HL-60/S4 treated with phorbol 12-myristate 13-acetate at 8.2 ng/mL for 4 days and 3 days (cell line): ENCODE results near the gene KCNIP1.
"Not testable (repeated sequence)": the region's sequence is repeated elsewhere in the genome, so short reads cannot be mapped to it uniquely, and the experiment has no call there.

Experiments used
- in situ Hi-C: fragments of 300-500 bp; cut with MboI; formaldehyde crosslinking; loops from 2 replicates; pipeline ENCODE4 v1.15.0; 2022; ENCODE audit warnings: low sequenced_read_pairs

Gene KCNIP1

DNA sequence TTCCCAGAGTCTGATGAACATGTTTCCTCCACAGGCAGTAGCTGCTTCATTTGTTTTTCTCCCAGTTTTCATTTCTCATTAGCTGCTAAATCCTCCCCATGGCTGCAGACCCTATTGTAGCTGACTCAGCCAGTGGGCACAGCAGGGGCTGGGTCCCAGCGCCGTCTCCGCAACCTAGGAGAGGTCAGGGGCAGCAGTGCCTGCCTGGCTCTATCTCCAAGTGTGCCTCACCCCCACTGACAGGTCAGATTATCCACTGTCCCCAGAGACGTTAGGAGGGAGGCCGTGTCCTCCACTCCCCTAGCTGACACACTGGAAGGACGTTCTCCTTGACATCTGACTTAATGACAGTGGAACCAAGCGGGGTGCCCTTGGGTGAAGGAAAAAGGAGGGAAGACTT is 31.1 kb downstream of the KCNIP1 start:
- in situ Hi-C loops: no loop called here

DNA sequence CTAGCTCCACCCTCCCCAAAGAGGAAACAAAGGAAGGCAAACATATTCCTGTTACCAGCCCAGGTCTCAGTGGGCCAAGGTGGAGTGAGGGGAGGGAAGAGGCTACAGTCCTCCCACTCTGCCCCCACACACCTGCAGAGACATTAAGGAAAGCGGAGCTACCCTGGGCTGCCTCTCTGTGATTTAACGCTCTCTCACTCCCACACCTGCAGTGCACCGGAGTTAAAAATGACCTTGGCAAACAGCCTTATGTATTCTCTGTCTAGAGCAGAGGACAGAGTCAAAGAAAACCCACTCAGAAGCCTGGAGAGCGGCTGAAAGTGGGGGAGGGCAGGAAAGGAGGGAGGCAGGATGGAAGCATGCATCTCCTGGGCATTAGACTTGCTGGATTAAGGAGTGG is 32.7 kb downstream of the KCNIP1 start:
- in situ Hi-C loops: no loop called here

DNA sequence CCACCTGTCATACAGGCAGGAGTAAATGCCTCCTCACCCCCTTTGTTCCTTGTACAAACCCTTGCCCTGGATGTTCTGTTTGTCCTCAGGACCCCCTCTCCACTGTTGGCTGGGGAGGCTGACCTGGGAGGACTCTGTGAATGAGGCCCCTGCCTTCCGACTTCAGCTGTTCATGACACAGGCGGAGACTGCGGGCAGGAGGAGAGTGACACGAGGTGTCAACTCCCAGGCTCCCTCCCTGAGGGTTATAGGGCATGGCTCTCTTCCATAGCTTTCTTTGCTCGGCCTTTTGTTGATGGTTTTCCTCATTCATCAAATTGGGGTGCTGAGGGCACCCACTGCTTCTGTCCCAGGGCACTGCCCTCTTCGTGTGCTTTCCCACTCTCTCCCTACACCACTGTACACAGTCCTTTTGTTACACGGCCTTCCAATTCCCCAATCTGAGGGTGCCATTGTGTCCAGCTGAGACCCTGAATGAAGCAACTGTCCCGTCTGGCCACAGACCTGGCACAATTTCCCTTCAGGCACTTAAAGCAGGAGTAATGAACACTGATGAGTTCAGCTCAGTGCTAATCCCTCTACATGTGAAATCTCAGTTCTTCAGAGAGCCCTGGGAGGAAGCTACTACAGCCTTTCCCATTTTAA is 33.8 kb downstream of the KCNIP1 start:
- in situ Hi-C loops: no loop called here

DNA sequence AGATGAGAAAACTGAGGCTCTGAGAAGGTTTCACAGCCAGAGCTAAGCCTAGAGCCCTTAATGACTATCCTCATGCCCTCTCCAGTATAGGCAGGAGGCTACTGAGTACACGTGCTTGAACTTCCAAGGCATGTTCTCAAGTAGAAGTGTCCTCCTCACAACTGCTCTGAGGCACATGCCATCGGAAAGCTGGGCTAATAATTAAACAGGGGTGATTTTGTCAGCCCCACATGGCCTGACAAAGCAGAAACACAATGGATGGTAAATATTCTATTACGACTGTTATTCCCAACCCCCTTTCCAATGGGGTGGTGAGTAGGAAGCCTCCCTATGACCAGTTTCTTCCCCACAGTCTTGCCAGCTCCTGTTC is 34.3 kb downstream of the KCNIP1 start:
- in situ Hi-C loops: no loop called here

DNA sequence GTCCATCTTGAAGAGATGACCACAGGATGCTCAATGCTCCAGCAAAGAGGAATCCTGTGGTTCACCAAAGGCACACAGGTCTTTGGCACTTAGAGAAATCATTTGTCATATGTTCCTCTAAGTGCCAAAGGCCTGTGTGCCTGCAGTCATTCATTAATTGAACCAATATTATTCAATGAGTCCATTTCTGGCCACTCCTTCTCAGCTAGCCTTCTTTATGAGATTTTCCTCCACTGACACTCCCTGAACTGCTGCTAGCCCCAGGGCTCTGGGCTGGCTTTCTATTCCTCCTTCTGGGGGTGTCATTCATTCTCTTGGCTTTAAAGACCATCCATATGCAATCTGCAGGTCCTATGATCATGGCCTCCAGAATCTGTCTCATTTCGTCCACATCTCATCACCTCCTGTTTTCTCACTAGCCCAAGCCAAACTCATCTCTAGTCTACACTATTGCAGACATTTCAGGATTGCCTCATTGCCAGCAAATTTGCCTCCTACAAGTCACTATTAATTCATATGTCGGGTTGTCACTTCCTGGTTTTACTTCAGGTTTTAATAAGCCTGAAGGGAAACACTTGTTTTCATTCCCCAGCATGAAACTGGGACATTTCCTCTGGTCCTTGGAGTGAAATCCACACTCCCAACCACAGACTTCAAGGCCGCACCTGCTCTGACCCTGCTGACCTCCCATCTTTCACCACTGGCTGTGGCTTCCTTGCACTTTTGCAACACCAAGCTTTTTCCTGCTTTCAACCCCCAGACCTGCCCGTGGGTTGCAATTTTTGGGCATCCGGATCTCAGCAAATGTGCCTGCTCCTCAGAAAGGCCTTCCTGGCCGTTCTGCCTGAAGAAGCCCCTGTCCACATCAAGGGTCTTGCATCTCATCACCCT is 35.1 kb downstream of the KCNIP1 start:
- in situ Hi-C loops: no loop called here

DNA sequence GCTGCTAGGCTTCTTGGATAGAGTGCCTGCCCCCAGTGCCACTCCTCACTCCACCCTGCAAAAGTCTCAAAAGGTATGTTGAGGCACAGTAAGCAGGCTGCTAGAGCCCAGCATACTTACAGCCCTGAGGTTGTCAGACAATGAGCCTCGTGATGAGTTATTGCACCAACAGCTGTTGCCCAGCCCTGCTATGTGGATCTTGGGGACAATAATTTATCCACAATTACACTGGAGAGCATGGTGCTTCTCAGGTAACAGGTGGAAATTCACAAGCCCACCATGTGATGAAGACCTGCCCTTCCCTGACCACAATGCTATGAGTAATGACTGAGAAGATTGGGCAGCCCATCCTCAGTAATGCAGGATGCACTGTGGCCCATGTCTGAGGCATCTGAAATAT is 36.5 kb downstream of the KCNIP1 start:
- in situ Hi-C loops: no loop called here

DNA sequence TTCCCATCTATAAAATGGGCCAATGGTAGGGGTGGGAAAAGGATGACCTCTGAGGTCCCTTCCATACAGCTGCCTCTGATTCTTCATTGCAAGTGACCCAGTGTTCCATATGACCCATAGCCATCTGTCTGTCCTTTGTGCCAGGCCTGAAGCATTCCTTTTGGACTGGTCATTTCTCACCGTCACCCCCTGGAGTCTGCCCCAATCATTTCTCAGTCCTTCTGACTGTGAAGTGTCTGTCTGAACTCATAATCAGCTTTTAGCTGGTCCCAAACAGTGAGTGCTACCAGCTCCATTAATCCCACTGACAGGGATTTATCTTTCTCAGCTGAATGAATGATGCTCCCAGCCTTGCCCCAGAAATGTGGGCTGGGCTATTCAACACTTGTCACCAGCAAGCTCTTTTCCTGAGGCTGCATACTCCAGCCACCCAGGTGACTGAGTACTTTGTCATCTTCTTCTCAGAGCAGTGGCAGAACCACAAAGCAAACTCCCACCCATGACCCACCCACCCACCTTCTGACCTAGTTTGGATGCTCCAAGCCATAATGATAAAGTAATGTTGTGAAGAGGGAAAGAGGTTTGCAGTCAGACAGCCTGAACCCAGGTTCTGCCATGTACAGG is 37.4 kb downstream of the KCNIP1 start:
- in situ Hi-C loops: no loop called here

DNA sequence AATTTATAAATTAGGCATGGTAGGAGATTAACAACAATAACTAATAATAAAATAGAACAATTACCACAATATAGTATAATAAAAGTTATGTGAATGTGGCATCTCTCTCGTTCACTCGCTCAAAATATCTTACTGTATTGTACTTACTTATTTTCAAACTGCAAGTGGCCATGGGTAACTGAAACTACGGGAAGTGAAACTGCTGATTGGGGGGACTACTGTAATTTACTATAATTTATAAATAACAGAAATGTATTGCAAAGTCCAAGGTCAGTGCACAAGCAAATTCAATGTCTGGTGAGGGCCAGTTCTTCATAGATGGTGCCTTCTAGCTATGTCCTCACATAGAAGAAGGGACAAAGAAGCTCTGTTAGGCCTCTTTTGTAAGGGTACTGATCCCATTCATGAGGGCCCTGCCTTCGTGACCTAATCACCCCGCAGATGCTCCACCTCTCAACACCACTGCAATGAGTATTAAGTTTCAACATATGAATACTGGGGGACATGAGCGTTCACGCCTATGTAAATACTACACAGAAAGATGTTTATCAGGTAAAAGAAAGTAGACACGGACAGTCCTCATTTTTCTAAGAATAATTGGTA is 39.0 kb downstream of the KCNIP1 start:
- in situ Hi-C loops: no loop called here

DNA sequence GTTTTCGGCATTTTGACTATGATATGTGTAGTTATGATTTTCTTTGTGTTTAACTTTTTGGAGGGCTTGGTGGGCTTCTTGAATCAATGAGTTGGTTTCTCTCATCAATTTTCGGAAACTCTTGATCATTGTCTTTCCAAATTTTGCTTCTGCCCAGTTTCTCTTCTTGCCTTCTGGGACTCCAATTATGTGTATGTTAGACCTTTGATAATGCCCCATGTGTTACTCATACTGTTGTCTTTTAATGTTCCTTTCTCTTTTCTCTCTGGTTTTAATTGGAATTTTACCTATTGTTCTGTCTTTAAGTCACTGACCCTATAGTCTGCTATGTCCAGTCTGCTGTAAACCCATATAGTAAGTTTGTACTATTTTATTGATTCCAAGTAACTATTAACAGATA is 41.5 kb downstream of the KCNIP1 start:
- in situ Hi-C loops: no loop called here

DNA sequence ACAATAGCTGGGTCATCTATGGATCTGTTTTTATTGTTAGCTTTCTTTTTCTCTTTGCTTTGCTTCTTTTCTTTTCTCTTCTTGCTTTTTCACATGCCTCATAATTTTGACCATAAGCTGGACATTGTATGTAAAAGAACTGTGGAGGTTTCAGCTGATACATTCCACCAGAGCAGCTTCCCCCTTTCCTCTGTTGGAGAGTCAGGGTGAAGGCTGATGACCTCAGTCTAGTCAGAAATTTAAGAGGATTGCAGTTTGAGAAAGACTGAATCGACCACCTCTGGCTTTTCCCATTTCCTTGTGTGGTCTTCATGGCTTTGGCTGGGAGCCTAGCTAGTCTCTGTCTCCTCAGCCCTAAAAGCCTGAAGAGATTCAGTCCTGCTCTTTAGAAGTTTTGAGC is 42.0 kb downstream of the KCNIP1 start:
- in situ Hi-C loops: no loop called here

DNA sequence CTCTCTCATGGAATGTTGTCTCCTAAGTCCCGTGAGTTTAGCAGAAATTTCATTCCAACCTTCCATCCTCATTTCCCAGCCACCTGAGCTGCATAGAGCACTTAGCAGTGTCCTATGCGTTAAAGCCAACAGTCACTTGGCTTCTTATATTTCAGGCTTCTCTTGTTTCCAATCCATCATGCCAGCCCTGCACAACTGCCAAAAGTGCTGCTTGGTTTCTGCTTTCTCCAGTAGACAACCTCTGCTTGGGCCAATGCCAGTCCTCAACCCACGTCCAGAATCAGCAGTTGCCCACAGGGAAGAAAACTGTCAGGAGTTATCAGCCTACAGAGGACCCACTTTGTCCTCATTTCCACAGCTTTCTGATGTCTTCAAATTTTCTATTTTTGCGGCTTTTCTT is 42.5 kb downstream of the KCNIP1 start:
- in situ Hi-C loops: no loop called here

DNA sequence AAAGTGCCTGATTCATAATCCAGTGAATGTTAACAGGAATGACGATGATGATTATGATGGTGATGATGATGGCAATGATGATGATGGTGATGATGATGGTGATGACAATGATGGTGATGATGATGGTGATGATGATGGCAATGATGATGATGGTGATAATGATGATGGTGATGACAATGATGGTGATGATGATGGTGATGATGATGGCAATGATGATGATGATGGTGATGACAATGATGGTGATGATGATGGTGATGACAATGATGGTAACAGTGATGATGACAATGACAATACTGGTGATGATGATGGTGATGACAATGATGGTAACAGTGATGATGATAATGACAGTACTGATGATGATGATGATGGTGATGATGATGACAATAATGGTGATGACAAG is 46.6 kb downstream of the KCNIP1 start:
- in situ Hi-C loops: not testable (repeated sequence)

DNA sequence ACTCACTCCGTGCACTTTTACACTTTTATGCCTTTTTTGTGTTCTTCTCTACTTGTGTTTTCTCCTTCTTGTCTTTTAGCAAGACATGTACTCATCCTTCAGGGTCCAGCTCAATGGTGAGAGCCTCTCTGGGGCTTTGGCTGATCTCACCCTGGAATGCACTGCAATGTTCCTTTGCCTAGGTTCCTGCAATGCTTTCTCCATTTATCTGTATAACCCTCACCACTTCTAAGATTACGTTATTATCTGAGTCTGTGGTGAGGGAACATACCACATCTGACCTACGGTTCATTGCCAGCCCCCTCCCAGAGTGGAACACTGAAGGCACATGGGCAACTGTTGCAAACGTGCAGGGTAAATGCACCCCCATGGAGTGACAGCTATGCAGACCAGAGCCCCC is 47.3 kb downstream of the KCNIP1 start:
- in situ Hi-C loops: no loop called here

DNA sequence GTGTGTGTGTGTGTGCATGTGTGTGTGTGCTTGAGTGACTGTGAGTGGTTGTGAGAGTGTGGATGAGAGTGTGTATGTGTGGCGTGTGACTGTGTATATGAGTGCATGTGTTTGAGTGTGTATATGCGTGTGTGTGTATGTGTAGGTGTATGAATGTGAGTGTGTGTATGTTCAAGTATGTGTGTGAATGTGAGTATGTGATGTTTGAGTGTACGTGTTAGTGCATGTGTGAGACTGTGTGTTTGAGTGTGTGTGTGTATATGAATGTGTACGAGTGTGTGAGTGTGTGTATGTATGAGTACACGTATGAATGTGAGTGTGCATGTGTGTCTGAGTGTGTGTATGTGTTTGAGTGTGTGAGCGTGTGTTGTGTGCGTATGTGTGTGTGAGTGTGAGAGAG is 47.8 kb downstream of the KCNIP1 start:
- in situ Hi-C loops: no loop called here

DNA sequence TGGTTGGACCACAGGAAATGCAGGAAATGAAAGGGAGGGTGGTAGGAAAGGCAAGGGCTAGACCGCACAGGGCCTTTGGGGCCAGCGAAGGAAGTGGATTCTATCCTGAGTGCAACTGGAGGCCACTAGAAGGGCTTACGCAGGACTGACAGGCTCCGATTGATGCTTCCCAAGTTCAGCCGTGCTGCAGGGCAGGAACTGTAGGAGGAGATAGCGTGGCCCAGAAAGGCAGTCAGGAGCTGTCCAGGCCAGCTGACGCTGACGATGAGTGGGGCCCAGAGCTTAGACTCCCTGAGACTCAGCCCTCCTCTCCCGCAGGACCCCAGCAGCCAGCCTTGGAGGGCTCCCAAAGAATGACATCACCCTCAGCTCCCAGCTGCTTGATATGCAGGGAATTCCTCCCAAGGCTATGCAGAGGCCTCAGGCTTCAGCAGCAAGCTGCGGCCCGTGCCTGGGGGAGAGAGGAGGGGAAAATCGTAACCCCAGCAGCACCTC is 48.8 kb downstream of the KCNIP1 start:
- in situ Hi-C loops: no loop called here

DNA sequence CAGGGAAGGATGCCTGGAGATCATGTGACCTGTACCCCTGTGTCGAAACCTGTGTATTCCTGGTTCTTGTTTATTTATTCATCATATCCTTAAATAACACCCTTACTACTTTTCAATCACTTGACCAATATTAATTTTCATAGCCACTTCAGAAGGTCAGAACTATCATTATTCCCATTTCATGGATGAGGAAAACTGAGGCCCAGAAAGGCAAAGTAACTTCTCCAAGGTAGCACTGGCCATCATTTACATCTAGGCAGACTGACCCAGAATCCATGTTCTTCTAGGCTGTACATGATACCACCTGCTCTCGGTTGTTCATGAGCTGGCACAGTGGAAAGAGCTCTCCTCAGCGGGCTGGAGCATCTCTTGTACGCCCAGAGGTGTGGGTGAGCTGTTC is 49.4 kb downstream of the KCNIP1 start:
- in situ Hi-C loops: no loop called here

DNA sequence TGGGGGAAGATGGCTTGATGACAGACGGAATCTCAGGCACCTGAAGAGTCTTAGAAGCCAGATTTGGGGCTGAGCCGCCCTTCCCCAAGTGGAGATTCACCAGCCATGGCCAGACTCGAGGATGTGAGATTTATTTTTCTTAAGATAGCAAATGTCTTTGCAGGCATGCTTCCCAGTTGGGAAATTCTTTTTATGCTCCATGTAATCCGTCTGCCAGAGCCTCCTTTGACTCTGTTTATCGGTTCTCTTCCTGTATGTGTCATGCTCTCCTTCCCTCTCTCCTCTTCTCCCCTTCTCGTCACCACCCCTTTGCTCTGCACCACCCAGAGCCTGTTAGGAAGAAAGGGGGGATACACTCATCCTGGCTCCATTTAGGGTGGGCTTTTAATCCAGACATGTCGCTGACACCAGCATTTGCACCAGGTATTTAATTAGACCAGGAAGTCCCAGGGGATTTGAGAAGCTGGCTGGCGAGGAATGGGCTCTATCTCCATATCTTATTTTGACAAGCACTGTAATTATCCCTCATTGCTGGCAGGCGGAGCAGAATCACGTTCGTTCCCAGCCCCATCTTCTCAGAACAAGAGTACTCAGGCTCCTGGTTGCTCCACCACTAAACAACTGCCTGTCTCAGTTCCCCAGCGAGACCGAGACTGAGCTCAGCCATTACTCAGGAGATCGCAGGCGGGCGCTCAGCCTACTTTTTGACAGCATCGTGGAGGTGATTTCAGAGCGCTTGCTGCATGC is 50.9 kb downstream of the KCNIP1 start:
- in situ Hi-C loops: no loop called here

DNA sequence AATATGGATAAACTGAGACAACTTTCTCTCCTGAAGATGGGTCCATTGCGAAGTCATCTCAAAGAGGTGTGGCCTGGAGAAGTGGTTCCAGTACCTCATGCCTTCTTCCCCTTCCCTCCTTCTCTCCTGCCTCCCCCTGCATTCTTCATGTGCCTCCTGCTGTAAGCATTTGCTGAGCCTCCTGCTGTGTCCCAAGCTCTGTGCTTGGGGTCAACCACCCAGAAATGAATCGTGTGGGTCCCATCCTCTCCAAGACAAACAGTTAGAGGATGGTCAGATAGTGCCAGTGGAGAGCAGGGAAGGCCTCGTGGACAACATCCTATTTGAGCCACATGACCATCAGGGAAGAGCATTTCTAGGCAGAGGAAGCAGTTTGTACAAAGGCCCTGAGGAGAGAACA is 53.5 kb downstream of the KCNIP1 start:
- in situ Hi-C loops: no loop called here

DNA sequence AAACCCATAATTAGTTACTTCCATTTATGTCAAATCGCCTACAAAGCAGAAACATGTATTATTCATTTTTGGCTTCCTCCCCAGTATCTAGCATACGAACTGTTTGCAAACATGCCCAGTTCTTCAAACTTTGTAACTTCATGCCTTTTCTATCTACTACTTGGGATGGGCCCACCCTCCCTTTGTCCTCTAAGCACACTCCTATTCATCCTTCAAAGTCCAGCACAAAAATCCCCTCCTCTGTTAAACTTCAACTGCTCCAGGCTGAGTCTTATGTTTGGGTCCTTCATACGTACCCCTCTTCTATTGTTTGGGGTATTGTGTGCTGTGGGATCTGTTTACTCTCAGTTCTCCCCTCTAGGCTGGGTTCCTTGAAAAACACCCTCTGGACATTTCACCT is 55.5 kb downstream of the KCNIP1 start:
- in situ Hi-C loops: no loop called here

DNA sequence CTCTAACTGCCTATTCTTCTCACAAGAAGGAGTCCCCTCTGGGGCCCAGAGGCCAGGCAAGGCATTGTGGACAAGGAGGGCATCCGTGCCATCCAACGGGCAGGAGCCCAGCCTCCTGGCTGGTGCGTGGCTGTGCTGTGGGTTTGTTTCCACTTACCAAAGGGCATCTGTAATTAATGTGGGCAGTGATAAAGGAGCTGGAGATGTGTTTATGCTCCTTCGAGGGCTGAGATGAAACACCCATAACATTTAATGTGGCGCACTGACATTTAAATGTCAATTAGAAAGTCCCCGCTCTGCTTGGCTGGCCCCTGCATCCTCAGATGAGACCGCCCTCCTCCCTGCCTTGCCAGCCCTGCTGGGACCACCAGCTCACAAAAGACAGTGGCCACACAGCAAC is 57.1 kb downstream of the KCNIP1 start:
- in situ Hi-C loops: no loop called here
